Measurements from ENCODE around the gene PLEKHJ1.

DNA sequence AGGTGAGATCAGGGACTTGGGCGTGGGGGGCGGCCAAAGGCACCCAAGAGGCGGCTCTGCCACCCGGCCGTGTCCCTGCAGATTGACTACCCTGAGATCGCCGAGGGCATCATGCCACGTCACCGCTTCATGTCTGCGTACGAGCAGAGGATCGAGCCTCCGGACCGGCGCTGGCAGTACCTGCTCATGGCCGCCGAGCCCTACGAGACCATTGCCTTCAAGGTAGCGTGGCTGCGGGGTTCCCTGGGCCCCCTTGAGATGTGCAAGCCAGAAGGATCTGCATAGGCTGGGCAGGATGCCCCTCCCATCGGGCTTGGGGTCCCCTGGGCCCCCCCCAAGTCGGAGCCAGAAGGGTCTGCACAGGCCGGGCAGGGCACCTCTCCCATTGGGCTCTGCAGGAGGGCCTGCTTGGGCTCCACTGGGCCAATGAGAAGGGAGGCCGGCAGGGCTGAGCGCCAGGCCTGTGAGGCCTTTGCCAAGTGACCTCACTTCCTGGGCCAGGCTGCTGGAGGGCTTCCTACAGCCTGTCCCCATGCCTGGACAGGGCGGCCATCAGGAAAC is 10.8 kb upstream of the PLEKHJ1 start:
- TF ChIP-seq, protein P1, sequence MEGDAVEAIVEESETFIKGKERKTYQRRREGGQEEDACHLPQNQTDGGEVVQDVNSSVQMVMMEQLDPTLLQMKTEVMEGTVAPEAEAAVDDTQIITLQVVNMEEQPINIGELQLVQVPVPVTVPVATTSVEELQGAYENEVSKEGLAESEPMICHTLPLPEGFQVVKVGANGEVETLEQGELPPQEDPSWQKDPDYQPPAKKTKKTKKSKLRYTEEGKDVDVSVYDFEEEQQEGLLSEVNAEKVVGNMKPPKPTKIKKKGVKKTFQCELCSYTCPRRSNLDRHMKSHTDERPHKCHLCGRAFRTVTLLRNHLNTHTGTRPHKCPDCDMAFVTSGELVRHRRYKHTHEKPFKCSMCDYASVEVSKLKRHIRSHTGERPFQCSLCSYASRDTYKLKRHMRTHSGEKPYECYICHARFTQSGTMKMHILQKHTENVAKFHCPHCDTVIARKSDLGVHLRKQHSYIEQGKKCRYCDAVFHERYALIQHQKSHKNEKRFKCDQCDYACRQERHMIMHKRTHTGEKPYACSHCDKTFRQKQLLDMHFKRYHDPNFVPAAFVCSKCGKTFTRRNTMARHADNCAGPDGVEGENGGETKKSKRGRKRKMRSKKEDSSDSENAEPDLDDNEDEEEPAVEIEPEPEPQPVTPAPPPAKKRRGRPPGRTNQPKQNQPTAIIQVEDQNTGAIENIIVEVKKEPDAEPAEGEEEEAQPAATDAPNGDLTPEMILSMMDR (IDR thresholded peaks at IDR 0.05), result no peak
- TF ChIP-seq NR3C1 (CRISPR knock-in tag; conservative IDR thresholded peaks at IDR 0.05; ENCODE audit: low read depth) (no peak), TEAD1 (CRISPR knock-in tag; IDR thresholded peaks at IDR 0.05) (no peak), SP1 (CRISPR knock-in tag; conservative IDR thresholded peaks at IDR 0.05) (no peak), NFYB (CRISPR knock-in tag; conservative IDR thresholded peaks at IDR 0.05; ENCODE audit: low read depth) (no peak)
- TF ChIP-seq, protein P2, sequence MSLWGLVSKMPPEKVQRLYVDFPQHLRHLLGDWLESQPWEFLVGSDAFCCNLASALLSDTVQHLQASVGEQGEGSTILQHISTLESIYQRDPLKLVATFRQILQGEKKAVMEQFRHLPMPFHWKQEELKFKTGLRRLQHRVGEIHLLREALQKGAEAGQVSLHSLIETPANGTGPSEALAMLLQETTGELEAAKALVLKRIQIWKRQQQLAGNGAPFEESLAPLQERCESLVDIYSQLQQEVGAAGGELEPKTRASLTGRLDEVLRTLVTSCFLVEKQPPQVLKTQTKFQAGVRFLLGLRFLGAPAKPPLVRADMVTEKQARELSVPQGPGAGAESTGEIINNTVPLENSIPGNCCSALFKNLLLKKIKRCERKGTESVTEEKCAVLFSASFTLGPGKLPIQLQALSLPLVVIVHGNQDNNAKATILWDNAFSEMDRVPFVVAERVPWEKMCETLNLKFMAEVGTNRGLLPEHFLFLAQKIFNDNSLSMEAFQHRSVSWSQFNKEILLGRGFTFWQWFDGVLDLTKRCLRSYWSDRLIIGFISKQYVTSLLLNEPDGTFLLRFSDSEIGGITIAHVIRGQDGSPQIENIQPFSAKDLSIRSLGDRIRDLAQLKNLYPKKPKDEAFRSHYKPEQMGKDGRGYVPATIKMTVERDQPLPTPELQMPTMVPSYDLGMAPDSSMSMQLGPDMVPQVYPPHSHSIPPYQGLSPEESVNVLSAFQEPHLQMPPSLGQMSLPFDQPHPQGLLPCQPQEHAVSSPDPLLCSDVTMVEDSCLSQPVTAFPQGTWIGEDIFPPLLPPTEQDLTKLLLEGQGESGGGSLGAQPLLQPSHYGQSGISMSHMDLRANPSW (CRISPR knock-in tag; conservative IDR thresholded peaks at IDR 0.05; ENCODE audit: low read depth), result no peak

Measured in WTC11 (cell line).